GM12875 (cell line): Measurements from ENCODE around the gene PPM1E.
"Not testable (repeated sequence)": the region's sequence is repeated elsewhere in the genome, so short reads cannot be mapped to it uniquely, and the experiment has no call there.

Source experiments
- H3K4me3 ChIP-seq: one replicate; pipeline ENCODE4 v1.5.1; 2011; ENCODE audit warnings: low read depth, low read length, control low read depth
- TF ChIP-seq, protein P1 (sequence below): IDR thresholded peaks from 2 replicates; pipeline ENCODE4 v1.5.1; 2011; ENCODE audit warnings: low read depth, mild to moderate bottlenecking, control low read depth, inconsistent platforms, low read length, moderate library complexity, borderline replicate concordance; ENCODE audit not compliant: insufficient read depth

PPM1E gene

GRCh38 chr17:58779446-58779845 is 23.8 kb downstream of the PPM1E start:
- no peak overlapping the region for H3K4me3 ChIP-seq
- TF ChIP-seq, protein P1, sequence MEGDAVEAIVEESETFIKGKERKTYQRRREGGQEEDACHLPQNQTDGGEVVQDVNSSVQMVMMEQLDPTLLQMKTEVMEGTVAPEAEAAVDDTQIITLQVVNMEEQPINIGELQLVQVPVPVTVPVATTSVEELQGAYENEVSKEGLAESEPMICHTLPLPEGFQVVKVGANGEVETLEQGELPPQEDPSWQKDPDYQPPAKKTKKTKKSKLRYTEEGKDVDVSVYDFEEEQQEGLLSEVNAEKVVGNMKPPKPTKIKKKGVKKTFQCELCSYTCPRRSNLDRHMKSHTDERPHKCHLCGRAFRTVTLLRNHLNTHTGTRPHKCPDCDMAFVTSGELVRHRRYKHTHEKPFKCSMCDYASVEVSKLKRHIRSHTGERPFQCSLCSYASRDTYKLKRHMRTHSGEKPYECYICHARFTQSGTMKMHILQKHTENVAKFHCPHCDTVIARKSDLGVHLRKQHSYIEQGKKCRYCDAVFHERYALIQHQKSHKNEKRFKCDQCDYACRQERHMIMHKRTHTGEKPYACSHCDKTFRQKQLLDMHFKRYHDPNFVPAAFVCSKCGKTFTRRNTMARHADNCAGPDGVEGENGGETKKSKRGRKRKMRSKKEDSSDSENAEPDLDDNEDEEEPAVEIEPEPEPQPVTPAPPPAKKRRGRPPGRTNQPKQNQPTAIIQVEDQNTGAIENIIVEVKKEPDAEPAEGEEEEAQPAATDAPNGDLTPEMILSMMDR, result no peak

DNA sequence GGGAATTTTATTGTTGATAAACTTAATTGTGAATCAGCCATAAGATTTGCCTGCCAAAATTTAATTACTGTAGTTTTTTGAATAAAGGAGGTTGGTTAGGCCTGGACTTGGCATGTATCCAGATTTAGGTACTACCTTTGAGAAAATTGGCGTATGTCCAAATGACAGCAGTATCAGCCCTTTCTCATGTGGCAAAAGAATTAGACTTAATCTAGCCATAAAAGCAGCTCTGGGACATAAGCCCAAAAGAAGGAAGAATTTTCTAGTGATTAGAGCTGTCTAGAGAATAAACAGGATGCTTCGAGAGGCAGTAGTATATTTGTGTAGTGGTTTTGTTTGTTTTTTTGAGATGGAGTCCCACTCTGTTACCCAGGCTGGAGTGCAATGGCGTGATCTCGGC is 27.7 kb downstream of the PPM1E start:
- no peak overlapping the region for H3K4me3 ChIP-seq
- TF ChIP-seq, protein P1, result no peak

DNA sequence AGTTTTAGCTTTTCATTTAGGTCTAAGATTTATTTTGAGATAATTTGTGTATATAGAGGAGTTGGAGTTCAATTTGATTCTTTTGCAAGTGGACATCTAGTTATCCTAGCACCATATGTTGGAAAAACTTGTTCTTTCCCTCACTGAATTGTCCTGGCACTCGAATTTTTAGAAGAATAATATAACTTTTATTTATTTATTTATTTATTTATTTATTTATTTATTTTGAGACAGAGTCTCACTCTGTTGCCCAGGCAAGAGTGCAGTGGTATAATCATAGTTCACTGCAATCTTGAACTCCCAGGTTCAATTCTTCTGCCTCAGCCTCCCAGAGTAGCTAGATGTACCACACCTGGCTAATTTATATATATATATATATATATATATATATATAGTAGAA is 29.4 kb downstream of the PPM1E start:
- TF ChIP-seq, protein P1, result no peak
- H3K4me3 ChIP-seq, result no peak overlapping the region

- no peak overlapping the region for H3K4me3 ChIP-seq
- TF ChIP-seq, protein P1, result no peak
These were observed 31.1 kb downstream of the PPM1E start for GRCh38 chr17:58786586-58787295.

- TF ChIP-seq, protein P1, result no peak
- H3K4me3 ChIP-seq, result no peak overlapping the region
These were observed 32.5 kb downstream of the PPM1E start for GRCh38 chr17:58788199-58788598.

- TF ChIP-seq, protein P1, result no peak
- H3K4me3 ChIP-seq, result no peak overlapping the region
These were observed 33.5 kb downstream of the PPM1E start for GRCh38 chr17:58789160-58789559.

GRCh38 chr17:58789831-58790230 is 34.2 kb downstream of the PPM1E start:
- H3K4me3 ChIP-seq, result no peak overlapping the region

DNA sequence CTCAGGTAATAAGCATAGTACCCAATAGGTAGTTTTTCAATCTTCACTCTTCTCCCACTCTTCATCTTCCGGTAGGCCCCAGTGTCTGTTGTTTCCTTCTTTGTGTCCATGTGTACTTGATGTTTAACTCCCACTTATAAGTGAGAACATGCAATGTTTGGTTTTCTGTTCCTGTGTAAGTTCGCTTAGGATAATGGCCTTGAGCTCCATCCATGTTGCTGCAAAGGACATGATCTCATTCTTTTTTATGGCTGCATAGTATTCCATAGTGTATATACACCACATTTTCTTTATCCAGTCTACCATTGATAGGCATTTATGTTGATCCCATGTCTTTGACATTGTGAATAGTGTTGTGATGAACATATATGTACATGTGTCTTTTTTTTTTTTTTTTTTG is 38.9 kb downstream of the PPM1E start:
- not testable (repeated sequence) for H3K4me3 ChIP-seq

More at GRCh38 chr17:58789831-58790230, 34.2 kb downstream of the PPM1E start:
- TF ChIP-seq, protein P1, result no peak
